ENCODE measurements around the gene SPATA3. TPM values are rescaled to one million over a fixed set of nuclear protein-coding genes. Genes with fewer than 3 reads are reported as not detected.

SPATA3 gene
- total and polyA plus RNA-seq, 2 of the 13 experiments (the other 11 are each of a cell fraction or from before 2014, with no cell fraction given) = not detected

DNA sequence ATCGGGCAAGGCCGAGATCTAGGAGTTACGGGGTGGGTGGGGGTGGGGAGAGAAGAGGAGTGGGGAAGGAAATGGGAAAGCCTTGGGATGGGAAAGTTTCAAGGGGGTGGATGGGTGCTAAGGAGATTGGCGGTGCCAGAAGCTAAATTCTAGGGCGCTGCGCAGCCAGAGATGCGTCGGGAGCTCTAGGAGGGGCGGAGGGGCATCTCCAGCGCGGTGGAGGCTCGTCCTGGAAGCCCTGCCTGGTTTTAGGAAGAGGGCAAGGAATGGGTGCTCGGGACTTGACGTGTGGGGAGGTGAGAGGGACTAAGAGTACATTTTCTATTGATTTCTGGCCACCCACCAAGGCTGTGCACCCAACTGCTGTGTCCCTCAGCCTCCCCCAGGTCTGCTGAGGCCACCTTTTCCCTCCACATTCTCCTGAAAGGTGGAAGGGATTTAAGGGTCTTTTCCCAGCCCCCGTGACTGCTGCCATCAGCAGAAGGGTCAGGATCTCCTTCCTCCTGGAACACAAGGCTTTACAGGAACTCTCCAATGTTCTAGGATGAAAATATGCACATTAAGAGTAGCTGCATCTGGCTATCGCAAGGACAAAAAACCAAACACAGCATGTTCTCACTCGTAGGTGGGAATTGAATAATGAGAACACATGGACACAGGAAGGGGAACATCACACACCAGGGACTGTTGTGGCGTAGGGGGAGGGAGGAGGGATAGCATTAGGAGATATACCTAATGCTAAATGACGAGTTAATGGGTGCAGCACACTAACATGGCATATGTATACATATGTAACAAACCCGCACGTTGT lies 42.8 kb downstream of the SPATA3 start (continued):
- TF ChIP-seq PCBP1 (IDR thresholded peaks at IDR 0.05; ENCODE audit: borderline replicate concordance, low read depth, low read length) = 0 out of 2 replicates have a peak, but pooled peaks have one; percentile 70
- peak; percentile 59 for TF ChIP-seq ZNF781 (CRISPR knock-in tag; IDR thresholded peaks at IDR 0.05; ENCODE audit: borderline replicate concordance, not compliant biosample characterization)
- no peak for TF ChIP-seq NFYC (CRISPR knock-in tag; IDR thresholded peaks at IDR 0.05)
- TF ChIP-seq RXRB (CRISPR knock-in tag; IDR thresholded peaks at IDR 0.05; ENCODE audit: borderline replicate concordance) = peak; percentile 35; the same call in 1 of the 2 replicates
- peak; percentile 88; the same call in 1 of the 2 replicates for TF ChIP-seq ARID2 (CRISPR knock-in tag; IDR thresholded peaks at IDR 0.05; ENCODE audit: borderline replicate concordance)
- peak; percentile 29; the same call in 1 of the 2 replicates for TF ChIP-seq POLR2G (IDR thresholded peaks at IDR 0.05; ENCODE audit: low read depth, low read length)
- peak; percentile 79 for TF ChIP-seq PCBP2 (optimal IDR thresholded peaks at IDR 0.05; ENCODE audit: low read depth, low read length, poor library complexity, severe bottlenecking)
- TF ChIP-seq, protein P1, sequence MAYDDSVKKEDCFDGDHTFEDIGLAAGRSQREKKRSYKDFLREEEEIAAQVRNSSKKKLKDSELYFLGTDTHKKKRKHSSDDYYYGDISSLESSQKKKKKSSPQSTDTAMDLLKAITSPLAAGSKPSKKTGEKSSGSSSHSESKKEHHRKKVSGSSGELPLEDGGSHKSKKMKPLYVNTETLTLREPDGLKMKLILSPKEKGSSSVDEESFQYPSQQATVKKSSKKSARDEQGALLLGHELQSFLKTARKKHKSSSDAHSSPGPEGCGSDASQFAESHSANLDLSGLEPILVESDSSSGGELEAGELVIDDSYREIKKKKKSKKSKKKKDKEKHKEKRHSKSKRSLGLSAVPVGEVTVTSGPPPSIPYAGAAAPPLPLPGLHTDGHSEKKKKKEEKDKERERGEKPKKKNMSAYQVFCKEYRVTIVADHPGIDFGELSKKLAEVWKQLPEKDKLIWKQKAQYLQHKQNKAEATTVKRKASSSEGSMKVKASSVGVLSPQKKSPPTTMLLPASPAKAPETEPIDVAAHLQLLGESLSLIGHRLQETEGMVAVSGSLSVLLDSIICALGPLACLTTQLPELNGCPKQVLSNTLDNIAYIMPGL (CRISPR knock-in tag; IDR thresholded peaks at IDR 0.05; ENCODE audit: borderline replicate concordance in 1 of 2, low read depth in 1 of 2) = 0 out of 4 replicates have a peak, but pooled peaks have one; percentile 16 to 29
- TF ChIP-seq TCF7 (IDR thresholded peaks at IDR 0.05; ENCODE audit: low read depth) = no peak
- TF ChIP-seq SPEN (CRISPR knock-in tag; IDR thresholded peaks at IDR 0.05; ENCODE audit: low read depth) = 0 out of 2 replicates have a peak, but pooled peaks have one; percentile 45
- TF ChIP-seq, protein P2, sequence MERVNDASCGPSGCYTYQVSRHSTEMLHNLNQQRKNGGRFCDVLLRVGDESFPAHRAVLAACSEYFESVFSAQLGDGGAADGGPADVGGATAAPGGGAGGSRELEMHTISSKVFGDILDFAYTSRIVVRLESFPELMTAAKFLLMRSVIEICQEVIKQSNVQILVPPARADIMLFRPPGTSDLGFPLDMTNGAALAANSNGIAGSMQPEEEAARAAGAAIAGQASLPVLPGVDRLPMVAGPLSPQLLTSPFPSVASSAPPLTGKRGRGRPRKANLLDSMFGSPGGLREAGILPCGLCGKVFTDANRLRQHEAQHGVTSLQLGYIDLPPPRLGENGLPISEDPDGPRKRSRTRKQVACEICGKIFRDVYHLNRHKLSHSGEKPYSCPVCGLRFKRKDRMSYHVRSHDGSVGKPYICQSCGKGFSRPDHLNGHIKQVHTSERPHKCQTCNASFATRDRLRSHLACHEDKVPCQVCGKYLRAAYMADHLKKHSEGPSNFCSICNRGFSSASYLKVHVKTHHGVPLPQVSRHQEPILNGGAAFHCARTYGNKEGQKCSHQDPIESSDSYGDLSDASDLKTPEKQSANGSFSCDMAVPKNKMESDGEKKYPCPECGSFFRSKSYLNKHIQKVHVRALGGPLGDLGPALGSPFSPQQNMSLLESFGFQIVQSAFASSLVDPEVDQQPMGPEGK (CRISPR knock-in tag; IDR thresholded peaks at IDR 0.05) = peak; percentile 37
- TF ChIP-seq RBM39 (IDR thresholded peaks at IDR 0.05; ENCODE audit: low read depth, low read length, poor library complexity, severe bottlenecking) = peak; percentile 62
- TF ChIP-seq ATF7 (IDR thresholded peaks at IDR 0.05) = no peak
- no peak for TF ChIP-seq ATF7 (CRISPR knock-in tag; IDR thresholded peaks at IDR 0.05)
- no peak for TF ChIP-seq GTF3A (CRISPR knock-in tag; conservative IDR thresholded peaks at IDR 0.05)
- no peak for TF ChIP-seq ARNT (IDR thresholded peaks at IDR 0.05)
- TF ChIP-seq, protein P3, sequence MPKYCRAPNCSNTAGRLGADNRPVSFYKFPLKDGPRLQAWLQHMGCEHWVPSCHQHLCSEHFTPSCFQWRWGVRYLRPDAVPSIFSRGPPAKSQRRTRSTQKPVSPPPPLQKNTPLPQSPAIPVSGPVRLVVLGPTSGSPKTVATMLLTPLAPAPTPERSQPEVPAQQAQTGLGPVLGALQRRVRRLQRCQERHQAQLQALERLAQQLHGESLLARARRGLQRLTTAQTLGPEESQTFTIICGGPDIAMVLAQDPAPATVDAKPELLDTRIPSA (CRISPR knock-in tag; IDR thresholded peaks at IDR 0.05; ENCODE audit: borderline replicate concordance) = 0 out of 2 replicates have a peak, but pooled peaks have one; percentile 38
- TF ChIP-seq ZNF577 (CRISPR knock-in tag; IDR thresholded peaks at IDR 0.05; ENCODE audit: borderline replicate concordance, low read depth) = no peak
- TF ChIP-seq, protein P4, sequence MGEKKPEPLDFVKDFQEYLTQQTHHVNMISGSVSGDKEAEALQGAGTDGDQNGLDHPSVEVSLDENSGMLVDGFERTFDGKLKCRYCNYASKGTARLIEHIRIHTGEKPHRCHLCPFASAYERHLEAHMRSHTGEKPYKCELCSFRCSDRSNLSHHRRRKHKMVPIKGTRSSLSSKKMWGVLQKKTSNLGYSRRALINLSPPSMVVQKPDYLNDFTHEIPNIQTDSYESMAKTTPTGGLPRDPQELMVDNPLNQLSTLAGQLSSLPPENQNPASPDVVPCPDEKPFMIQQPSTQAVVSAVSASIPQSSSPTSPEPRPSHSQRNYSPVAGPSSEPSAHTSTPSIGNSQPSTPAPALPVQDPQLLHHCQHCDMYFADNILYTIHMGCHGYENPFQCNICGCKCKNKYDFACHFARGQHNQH (CRISPR knock-in tag; IDR thresholded peaks at IDR 0.05) = 0 out of 2 replicates have a peak, but pooled peaks have one; percentile 12
- TF ChIP-seq, protein P5, sequence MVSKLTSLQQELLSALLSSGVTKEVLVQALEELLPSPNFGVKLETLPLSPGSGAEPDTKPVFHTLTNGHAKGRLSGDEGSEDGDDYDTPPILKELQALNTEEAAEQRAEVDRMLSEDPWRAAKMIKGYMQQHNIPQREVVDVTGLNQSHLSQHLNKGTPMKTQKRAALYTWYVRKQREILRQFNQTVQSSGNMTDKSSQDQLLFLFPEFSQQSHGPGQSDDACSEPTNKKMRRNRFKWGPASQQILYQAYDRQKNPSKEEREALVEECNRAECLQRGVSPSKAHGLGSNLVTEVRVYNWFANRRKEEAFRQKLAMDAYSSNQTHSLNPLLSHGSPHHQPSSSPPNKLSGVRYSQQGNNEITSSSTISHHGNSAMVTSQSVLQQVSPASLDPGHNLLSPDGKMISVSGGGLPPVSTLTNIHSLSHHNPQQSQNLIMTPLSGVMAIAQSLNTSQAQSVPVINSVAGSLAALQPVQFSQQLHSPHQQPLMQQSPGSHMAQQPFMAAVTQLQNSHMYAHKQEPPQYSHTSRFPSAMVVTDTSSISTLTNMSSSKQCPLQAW (CRISPR knock-in tag; IDR thresholded peaks at IDR 0.05) = 0 out of 2 replicates have a peak, but pooled peaks have one; percentile 42
